GM12874 (cell line): ENCODE data around the gene ZBTB7A.

Source experiments
- CTCF ChIP-seq: IDR thresholded peaks from 2 replicates; pipeline ENCODE4 v1.5.1; 2011; ENCODE audit warnings: low read depth, mild to moderate bottlenecking, control low read depth, low read length, moderate library complexity; ENCODE audit not compliant: insufficient read depth

ZBTB7A gene

GRCh38 chr19:4046946-4047683 is 19.6 kb downstream of the ZBTB7A start:
- no peak for TF ChIP-seq CTCF

- TF ChIP-seq CTCF: no peak
These were observed 20.4 kb downstream of the ZBTB7A start for GRCh38 chr19:4046362-4046691.

GRCh38 chr19:4045597-4046361 is 20.9 kb downstream of the ZBTB7A start:
- TF ChIP-seq CTCF: no peak

GRCh38 chr19:4044990-4045465 is 21.7 kb downstream of the ZBTB7A start:
- no peak for TF ChIP-seq CTCF

- no peak for TF ChIP-seq CTCF
These were observed 22.6 kb downstream of the ZBTB7A start for GRCh38 chr19:4043966-4044715.

GRCh38 chr19:4043401-4043800 is 23.3 kb downstream of the ZBTB7A start:
- no peak for TF ChIP-seq CTCF

- TF ChIP-seq CTCF: no peak
These were observed 24.0 kb downstream of the ZBTB7A start for GRCh38 chr19:4042731-4043082.
